Activated B cell treated with CpG ODN at 0.5 μM for 24 hours (primary cell): Measurements from ENCODE around the gene CDKAL1. TPM values are rescaled to one million over a fixed set of nuclear protein-coding genes. Genes with fewer than 3 reads are reported as not detected.
"Not testable (repeated sequence)": the region's sequence is repeated elsewhere in the genome, so short reads cannot be mapped to it uniquely, and the experiment has no call there.

Experiments used
- ATAC-seq: fragments of 200-7000 bp; cut with Tn5 transposase; one replicate; pipeline ENCODE4 v1.10.0; 2021; ENCODE audit warnings: low read depth, mild to moderate bottlenecking, moderate library complexity
- CTCF ChIA-PET: fragments of 350-600 bp; sonication (Branson Sonifier 250); formaldehyde crosslinking; loops from one replicate; lab custom pipeline; 2021; ENCODE audit warnings: antibody characterized with exemption; lab: Charles Lee
- POLR2A ChIA-PET: fragments of 350-600 bp; sonication (Branson Sonifier 250); formaldehyde crosslinking; loops from one replicate; lab custom pipeline; 2021; ENCODE audit warnings: antibody characterized with exemption; lab: Charles Lee
- DNase-seq: peaks from one replicate; pipeline ENCODE4 v3.0.0; 2022
- H3K27ac Mint-ChIP-seq: one replicate; pipeline ENCODE4 v1.8.0; 2020; ENCODE audit warnings: mixed read lengths
- H3K27me3 Mint-ChIP-seq: one replicate; pipeline ENCODE4 v1.8.0; 2021; ENCODE audit warnings: mixed read lengths
- H3K36me3 Mint-ChIP-seq: one replicate; pipeline ENCODE4 v1.8.0; 2021; ENCODE audit warnings: low read depth, mixed read lengths
- H3K4me1 Mint-ChIP-seq: one replicate; pipeline ENCODE4 v1.8.0; 2021; ENCODE audit warnings: mixed read lengths
- H3K4me3 Mint-ChIP-seq: one replicate; pipeline ENCODE4 v1.8.0; 2020; ENCODE audit warnings: mild to moderate bottlenecking, mixed read lengths
- H3K9me3 Mint-ChIP-seq: one replicate; pipeline ENCODE4 v1.8.0; 2020; ENCODE audit warnings: mixed read lengths
- intact Hi-C: fragments of 100-400 bp; cut with micrococcal nuclease; formaldehyde crosslinking; loops from one replicate; pipeline ENCODE4 v1.15.1; 2024
- total RNA-seq: library from RNA; stranded (reverse); gene quantifications from 2 replicates; pipeline ENCODE4 v1.2.3, GENCODE V29; 2022
- TF ChIP-seq, protein P1 (sequence below): fragments of 200-600 bp; IDR thresholded peaks from one replicate; pipeline ENCODE4 v1.8.0; 2022; ENCODE audit warnings: antibody characterized with exemption, mild to moderate bottlenecking

The CDKAL1 gene
- total RNA-seq, 1 donor from 2014 or later, result 31.9 TPM

DNA sequence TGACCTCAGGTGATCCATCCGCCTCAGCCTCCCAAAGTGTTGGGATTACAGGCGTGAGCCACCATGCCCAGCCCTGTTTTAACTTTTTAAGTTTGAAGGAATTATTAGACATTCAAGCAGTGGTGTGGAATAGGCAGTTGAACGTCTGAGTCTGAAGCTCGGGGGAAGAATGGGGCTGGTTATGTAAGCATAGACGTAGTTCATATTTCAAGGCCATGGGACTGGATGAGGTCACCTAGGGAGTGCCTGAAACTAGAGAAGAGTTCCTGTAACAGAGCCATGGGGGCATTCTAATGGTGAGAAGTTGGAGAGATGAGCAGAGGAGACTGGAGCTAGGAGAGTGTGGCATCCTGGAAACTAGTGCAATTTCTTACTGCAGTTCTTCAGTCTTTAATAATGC is 6.4 kb downstream of the CDKAL1 start:
- TF ChIP-seq, protein P1, sequence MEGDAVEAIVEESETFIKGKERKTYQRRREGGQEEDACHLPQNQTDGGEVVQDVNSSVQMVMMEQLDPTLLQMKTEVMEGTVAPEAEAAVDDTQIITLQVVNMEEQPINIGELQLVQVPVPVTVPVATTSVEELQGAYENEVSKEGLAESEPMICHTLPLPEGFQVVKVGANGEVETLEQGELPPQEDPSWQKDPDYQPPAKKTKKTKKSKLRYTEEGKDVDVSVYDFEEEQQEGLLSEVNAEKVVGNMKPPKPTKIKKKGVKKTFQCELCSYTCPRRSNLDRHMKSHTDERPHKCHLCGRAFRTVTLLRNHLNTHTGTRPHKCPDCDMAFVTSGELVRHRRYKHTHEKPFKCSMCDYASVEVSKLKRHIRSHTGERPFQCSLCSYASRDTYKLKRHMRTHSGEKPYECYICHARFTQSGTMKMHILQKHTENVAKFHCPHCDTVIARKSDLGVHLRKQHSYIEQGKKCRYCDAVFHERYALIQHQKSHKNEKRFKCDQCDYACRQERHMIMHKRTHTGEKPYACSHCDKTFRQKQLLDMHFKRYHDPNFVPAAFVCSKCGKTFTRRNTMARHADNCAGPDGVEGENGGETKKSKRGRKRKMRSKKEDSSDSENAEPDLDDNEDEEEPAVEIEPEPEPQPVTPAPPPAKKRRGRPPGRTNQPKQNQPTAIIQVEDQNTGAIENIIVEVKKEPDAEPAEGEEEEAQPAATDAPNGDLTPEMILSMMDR, result no peak
- intact Hi-C loops, result no loop called here
- Mint-ChIP-seq H3K4me1 (peaks cover 7% of the 10 kb centered on the region), H3K4me3 (no peak overlapping the region), H3K9me3 (no peaks in the 10 kb centered on the region), H3K27ac (no peak overlapping the region), H3K27me3 (no peaks in the 10 kb centered on the region), H3K36me3 (peaks cover 57% of the 10 kb centered on the region)
- ChIA-PET POLR2A (no interaction called here), CTCF (no interaction called here)
- DNase-seq (no peak), ATAC-seq (no peak)

DNA sequence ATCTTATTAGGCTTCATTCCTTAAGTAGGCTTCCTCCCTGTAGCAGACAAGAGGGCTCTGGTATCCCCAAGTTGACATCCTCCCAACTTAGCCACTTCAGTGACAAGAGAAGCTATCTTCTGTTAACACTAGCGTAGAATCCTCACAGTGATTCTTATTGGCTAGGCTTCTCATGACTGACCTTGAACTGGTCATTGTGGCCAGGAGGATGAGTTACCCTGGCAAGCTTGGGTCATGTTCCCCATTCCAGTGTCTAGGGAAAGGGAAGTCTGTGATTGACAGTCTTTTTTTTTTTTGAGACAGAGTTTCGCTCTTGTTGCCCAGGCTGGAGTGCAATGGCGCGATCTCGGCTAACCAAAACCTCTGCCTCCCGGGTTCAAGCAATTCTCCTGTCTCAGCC is 7.1 kb downstream of the CDKAL1 start:
- ATAC-seq (no peak), DNase-seq (no peak)
- intact Hi-C loops, result no loop called here
- H3K27ac Mint-ChIP-seq, result no peak overlapping the region
- TF ChIP-seq, protein P1, result no peak
- no peaks in the 10 kb centered on the region for H3K27me3 Mint-ChIP-seq
- CTCF ChIA-PET, result no interaction called here
- peaks cover 2% of the 10 kb centered on the region for H3K4me1 Mint-ChIP-seq
- H3K4me3 Mint-ChIP-seq, result no peak overlapping the region
- peaks cover 59% of the 10 kb centered on the region for H3K36me3 Mint-ChIP-seq
- no peaks in the 10 kb centered on the region for H3K9me3 Mint-ChIP-seq
- POLR2A ChIA-PET, result interaction anchor here (0.7 kb wide), 1 partner anchor 139 kb away, joined by 3 read pairs; no protein-coding TSS in a partner anchor

DNA sequence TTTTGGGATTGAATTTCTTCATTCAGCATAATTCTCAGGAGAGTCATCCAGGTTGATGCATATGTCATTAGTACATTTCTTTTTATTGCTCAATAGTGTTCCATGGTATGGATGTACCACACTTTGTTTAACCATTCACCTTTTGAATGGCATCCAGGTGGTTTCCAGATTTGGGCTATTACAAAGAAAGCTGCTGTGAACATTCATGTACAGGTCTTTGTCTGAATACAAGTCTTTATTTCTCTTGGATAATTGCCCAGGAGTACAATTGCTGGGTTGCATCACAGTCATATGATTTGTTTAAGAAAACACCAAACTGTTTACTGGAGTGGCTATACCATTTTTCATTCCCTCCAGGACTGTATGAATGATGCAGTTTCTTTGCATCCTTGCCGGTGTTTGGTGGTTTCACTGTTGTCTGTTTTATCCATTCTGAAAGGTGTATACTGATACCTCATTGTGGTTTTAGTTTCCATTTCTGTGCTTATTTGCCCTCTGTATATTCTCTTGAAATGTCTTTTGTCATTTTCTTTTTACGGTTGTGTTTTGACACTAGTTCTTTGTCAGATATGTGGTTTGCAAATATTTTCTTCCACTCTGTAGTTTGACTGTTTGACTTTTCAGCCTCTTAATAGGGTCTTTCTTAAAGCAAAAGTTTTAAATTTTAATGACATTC is 8.8 kb downstream of the CDKAL1 start:
- H3K27ac Mint-ChIP-seq, result no peak overlapping the region
- no peaks in the 10 kb centered on the region for H3K9me3 Mint-ChIP-seq
- ChIA-PET CTCF (no interaction called here), POLR2A (no interaction called here)
- H3K4me3 Mint-ChIP-seq, result no peak overlapping the region
- no peak for ATAC-seq
- no peaks in the 10 kb centered on the region for H3K4me1 Mint-ChIP-seq
- no peaks in the 10 kb centered on the region for H3K27me3 Mint-ChIP-seq
- H3K36me3 Mint-ChIP-seq, result peaks cover 63% of the 10 kb centered on the region
- TF ChIP-seq, protein P1, result no peak
- DNase-seq, result no peak
- intact Hi-C loops, result no loop called here

DNA sequence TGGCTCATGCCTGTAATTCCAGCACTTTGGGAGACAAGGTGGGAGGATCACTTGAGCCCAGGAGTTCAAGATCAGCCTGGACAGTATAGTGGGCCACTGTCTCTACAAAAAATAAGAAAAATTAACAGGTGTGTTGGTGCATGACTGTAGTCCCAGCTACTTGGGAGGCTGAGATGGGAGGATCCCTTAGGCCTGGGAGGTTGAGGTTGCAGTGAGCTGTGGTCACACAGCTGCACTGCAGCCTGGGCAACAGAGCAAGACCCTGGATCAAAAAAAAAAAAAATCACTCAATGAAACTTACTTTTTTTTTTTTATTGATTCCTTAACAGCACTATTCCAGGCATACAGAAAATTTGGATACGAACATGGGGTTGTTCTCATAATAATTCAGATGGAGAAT is 14.0 kb downstream of the CDKAL1 start:
- Mint-ChIP-seq H3K9me3 (no peaks in the 10 kb centered on the region), H3K4me1 (no peaks in the 10 kb centered on the region), H3K27ac (no peak overlapping the region), H3K4me3 (no peak overlapping the region), H3K27me3 (no peaks in the 10 kb centered on the region), H3K36me3 (peaks cover 56% of the 10 kb centered on the region)
- TF ChIP-seq, protein P1, result no peak
- ATAC-seq, result no peak
- POLR2A ChIA-PET, result no interaction called here
- no peak for DNase-seq
- intact Hi-C loops, result no loop called here
- CTCF ChIA-PET, result no interaction called here

DNA sequence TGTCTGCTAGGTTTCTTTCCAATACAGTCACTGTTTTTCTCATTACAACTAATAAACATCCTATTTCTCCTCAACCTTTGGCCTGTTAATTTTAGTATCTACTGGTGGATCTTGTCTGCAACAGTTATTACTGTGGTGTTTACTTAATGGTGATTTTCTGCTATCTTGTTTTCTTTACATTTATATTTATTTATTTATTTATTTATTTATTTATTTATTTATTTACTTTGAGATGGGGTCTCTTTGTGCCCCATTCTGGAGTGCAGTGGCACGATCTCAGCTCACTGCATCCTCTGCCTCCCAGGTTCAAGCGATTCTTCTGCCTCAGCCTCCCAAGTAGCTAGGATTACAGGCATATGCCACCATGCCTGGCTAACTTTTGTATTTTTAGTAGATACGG is 15.1 kb downstream of the CDKAL1 start:
- H3K27ac Mint-ChIP-seq, result not testable (repeated sequence)

More for the DNA sequence above, 15.1 kb downstream of the CDKAL1 start:
- DNase-seq, H3K4me3 Mint-ChIP-seq, ATAC-seq, H3K27me3 Mint-ChIP-seq, intact Hi-C loops, H3K9me3 Mint-ChIP-seq, H3K4me1 Mint-ChIP-seq, POLR2A ChIA-PET: not testable (repeated sequence)
- peaks cover 60% of the 10 kb centered on the region for H3K36me3 Mint-ChIP-seq
- CTCF ChIA-PET, result interaction anchor here (0.6 kb wide), 1 partner anchor 145 kb away, joined by 4 read pairs; no protein-coding TSS in a partner anchor
